ENCODE results near the gene PTPRH.

Gene PTPRH

DNA sequence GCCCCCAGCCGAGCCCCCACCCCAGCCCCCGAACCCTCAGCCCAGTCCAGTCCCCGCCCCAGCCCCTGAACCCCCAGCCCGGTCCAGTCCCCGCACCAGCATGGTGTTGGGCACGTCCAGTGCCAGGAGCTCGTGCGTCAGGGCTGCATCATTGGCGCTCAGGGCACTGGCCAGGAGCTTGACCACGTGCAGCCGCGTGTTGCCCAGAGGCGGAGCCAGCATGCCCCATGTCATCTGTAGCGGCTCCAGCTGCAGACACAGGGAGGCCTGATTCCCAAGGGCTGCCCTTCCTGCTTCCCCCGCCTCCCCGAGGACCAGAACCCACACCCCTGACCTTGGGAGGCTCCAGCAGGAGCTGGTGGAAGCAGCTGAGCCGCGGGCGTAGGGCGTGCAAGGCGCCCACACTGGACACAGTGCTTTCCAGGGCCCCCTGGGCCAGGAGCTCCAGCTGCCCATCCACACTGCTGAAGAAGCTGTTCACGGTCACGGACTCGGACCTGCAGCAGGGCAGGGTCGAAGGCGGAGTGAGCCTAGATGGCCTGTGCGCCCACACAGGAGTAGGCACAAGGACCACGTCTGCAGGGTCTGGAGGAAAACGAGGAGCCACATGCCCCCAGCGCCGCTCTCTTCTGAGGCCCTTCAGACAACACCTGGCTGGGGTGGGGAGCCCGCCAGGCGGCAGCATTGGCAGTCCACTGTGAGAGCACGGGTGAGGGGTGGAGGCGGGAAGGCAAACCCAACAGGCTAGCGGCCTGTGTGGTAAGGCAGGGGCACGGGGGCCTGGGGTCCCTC lies 32.0 kb upstream of the PTPRH start:
- no peaks in the 10 kb centered on the region for H3K4me1 Mint-ChIP-seq
- TF ChIP-seq, protein P1, sequence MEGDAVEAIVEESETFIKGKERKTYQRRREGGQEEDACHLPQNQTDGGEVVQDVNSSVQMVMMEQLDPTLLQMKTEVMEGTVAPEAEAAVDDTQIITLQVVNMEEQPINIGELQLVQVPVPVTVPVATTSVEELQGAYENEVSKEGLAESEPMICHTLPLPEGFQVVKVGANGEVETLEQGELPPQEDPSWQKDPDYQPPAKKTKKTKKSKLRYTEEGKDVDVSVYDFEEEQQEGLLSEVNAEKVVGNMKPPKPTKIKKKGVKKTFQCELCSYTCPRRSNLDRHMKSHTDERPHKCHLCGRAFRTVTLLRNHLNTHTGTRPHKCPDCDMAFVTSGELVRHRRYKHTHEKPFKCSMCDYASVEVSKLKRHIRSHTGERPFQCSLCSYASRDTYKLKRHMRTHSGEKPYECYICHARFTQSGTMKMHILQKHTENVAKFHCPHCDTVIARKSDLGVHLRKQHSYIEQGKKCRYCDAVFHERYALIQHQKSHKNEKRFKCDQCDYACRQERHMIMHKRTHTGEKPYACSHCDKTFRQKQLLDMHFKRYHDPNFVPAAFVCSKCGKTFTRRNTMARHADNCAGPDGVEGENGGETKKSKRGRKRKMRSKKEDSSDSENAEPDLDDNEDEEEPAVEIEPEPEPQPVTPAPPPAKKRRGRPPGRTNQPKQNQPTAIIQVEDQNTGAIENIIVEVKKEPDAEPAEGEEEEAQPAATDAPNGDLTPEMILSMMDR (IDR thresholded peaks at IDR 0.05; ENCODE audit: unreplicated experiment in 3 of 3): no peak
- H3K27me3 Mint-ChIP-seq (ENCODE audit: low read depth): no peaks in the 10 kb centered on the region
- no peak overlapping the region for H3K4me3 Mint-ChIP-seq
- no peaks in the 10 kb centered on the region for H3K9me3 Mint-ChIP-seq
- no peak overlapping the region for H3K27ac Mint-ChIP-seq
- peaks cover 48% of the 10 kb centered on the region for H3K36me3 Mint-ChIP-seq (ENCODE audit: low read depth)

DNA sequence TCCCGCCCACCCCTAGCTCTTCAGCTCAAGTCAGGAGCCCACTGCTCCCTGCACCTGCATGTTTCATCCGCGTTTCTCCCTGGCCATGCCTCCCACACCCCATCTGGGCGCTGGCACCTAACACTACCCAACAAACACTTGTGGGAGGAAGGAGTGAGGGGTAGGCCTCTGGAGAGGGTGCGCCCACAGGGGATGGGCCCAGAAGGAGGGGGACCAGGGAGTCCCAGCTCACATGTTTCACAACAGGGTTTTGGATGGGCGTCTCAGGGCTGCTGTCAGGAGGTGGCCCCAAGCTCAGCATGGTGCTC lies 31.4 kb upstream of the PTPRH start:
- no peak overlapping the region for H3K4me3 Mint-ChIP-seq
- H3K9me3 Mint-ChIP-seq: no peaks in the 10 kb centered on the region
- H3K27me3 Mint-ChIP-seq (ENCODE audit: low read depth): no peaks in the 10 kb centered on the region
- H3K27ac Mint-ChIP-seq: no peak overlapping the region
- H3K36me3 Mint-ChIP-seq (ENCODE audit: low read depth): peaks cover 50% of the 10 kb centered on the region
- TF ChIP-seq, protein P1 (IDR thresholded peaks at IDR 0.05; ENCODE audit: unreplicated experiment in 3 of 3): no peak
- no peaks in the 10 kb centered on the region for H3K4me1 Mint-ChIP-seq

DNA sequence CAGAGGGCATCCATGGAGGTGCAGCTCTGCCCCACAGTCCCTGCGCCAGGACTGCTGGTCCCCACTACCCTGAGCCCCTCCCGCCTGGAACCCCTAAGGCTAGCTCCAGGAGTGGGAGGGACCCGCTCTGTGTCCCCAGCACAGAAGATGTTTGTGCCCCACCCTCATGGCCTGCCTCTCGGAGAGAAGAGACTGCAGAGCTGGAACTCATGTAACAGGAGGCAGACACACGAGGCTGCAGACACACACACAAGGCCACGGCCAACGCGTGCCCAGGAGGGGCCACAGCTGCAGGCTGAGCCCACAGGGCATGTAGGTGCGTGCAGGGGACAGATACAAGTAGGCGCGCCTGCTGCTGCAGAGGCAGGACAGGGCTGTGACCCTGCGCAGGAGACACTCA lies 29.7 kb upstream of the PTPRH start:
- TF ChIP-seq, protein P1 (IDR thresholded peaks at IDR 0.05; ENCODE audit: unreplicated experiment in 3 of 3): no peak
- H3K36me3 Mint-ChIP-seq (ENCODE audit: low read depth): peaks cover 60% of the 10 kb centered on the region
- H3K27me3 Mint-ChIP-seq (ENCODE audit: low read depth): no peaks in the 10 kb centered on the region
- H3K4me1 Mint-ChIP-seq: no peaks in the 10 kb centered on the region
- no peak overlapping the region for H3K4me3 Mint-ChIP-seq
- H3K27ac Mint-ChIP-seq: no peak overlapping the region
- H3K9me3 Mint-ChIP-seq: no peaks in the 10 kb centered on the region

DNA sequence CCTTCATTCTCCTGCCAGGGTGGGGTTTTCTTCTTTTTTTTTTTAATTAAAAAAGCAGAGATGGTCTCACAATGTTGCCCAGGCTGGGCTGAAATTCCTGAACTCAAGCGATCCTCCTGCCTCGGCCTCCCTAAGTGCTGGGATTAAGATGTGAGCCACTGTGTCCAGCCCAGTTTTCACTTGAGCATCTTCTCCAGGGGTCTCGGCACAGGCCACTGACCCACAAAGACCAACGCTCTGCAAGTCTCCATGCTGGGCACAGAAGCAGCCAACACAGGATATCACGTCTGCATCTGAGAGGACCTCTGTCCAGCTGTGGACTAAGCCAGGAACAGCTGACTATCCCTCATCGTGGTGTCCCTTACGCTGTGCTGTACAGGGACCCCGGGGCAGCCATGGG lies 28.7 kb upstream of the PTPRH start:
- TF ChIP-seq, protein P1 (IDR thresholded peaks at IDR 0.05; ENCODE audit: unreplicated experiment in 3 of 3): no peak
- no peaks in the 10 kb centered on the region for H3K9me3 Mint-ChIP-seq
- no peaks in the 10 kb centered on the region for H3K27me3 Mint-ChIP-seq (ENCODE audit: low read depth)
- H3K27ac Mint-ChIP-seq: no peak overlapping the region
- no peaks in the 10 kb centered on the region for H3K4me1 Mint-ChIP-seq
- peaks cover 58% of the 10 kb centered on the region for H3K36me3 Mint-ChIP-seq (ENCODE audit: low read depth)
- H3K4me3 Mint-ChIP-seq: no peak overlapping the region

DNA sequence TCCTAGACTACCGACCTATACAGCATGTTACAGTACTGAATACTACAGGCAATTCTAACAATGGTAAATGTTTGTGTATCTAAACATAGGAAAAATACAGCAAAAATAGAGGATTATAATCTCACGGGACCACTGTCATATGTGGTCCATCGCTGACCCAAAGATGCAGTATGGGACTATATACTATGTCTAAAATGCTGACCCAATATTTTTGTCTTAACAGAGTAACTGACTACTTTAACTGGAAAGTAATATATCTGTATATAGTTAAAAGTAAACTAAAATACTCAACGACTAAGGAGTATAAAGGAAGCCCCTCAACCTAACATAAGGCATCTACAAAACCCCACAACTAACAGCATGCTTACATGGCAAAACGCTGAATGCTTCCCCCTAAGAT lies 23.7 kb upstream of the PTPRH start:
- Mint-ChIP-seq H3K9me3 (no peaks in the 10 kb centered on the region), H3K4me1 (no peaks in the 10 kb centered on the region), H3K27me3 (ENCODE audit: low read depth) (no peaks in the 10 kb centered on the region), H3K27ac (peak overlapping the region in 1 of 3 experiments; percentile 85), H3K4me3 (no peak overlapping the region), H3K36me3 (ENCODE audit: low read depth) (peaks cover 46% of the 10 kb centered on the region)
- TF ChIP-seq, protein P1 (IDR thresholded peaks at IDR 0.05; ENCODE audit: unreplicated experiment in 3 of 3): no peak

DNA sequence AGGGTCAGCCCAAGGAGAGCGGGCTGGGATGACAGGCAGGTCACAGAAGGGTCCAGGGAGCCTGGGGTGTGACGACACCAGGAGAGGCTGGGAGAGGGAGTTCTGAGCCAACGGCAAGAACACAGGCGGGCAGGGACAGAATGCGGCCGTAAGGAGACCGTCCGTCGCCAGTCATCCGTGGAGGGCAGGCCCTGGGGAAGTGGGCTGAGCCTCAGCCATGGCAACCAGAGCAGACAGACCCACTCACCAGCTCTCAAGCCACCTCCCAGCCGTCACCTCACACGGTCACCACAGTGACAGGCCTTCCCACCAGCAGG lies 22.9 kb upstream of the PTPRH start:
- Mint-ChIP-seq H3K9me3 (no peaks in the 10 kb centered on the region), H3K27me3 (ENCODE audit: low read depth) (no peaks in the 10 kb centered on the region), H3K27ac (peak overlapping the region in 1 of 3 experiments; percentile 85), H3K36me3 (ENCODE audit: low read depth) (peaks cover 45% of the 10 kb centered on the region), H3K4me3 (no peak overlapping the region), H3K4me1 (no peaks in the 10 kb centered on the region)
- TF ChIP-seq, protein P1 (IDR thresholded peaks at IDR 0.05; ENCODE audit: unreplicated experiment in 3 of 3): no peak

Measured in nephron (organoid).